Astrocyte of the cerebellum (primary cell): ENCODE measurements around the gene CCDC158.

Experiments
- DNase-seq: peaks from one replicate; pipeline ENCODE4 v3.0.0-alpha.2; 2011; ENCODE audit warnings: low read depth
- H3K4me3 ChIP-seq: 2 replicates; pipeline ENCODE4 v1.5.1; 2011; ENCODE audit warnings: mild to moderate bottlenecking, low read depth, low read length, moderate library complexity
- CTCF ChIP-seq: IDR thresholded peaks from 2 replicates; pipeline ENCODE4 v1.5.1; 2012; ENCODE audit warnings: low read length, low read depth, moderate library complexity, mild to moderate bottlenecking; ENCODE audit errors: missing control alignments
- in situ Hi-C: cut with HindIII; loops from 2 replicates; pipeline ENCODE4 v1.10.0; 2017; ENCODE audit warnings: low sequenced_read_pairs

CCDC158 gene

DNA sequence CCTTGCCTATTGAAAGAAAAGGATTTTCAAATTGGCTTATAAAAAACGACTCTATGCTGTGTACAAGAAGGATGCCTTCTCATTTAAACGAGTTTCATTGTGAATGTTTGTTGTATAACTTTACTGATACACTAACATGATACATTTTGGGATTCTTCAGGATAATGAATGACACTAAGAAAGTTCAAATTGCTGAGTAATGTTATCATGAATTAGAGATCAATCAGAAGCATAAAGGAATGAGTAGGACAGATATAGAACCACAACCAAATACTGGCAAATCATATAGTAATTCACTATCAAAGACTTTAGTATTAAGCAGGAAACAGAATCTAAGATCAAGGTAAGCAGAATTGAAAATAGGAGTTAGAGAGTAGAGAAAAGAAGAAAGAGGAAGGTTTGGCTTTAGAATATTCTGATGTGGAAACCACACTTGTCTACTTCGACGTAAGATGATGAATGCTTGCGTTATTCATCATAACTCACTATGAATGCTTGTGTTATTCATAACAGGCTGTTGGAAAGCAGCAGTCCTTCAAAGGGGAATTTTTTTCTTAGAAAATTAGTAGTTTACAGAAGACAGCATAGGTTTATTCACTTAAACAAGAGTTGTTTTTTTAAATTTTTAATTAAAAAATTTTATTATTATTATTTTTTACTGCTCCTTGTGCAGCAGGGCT lies 13.4 kb downstream of the CCDC158 start:
- in situ Hi-C loops = no loop called here
- TF ChIP-seq CTCF = no peak
- H3K4me3 ChIP-seq = no peak overlapping the region
- no peak for DNase-seq

DNA sequence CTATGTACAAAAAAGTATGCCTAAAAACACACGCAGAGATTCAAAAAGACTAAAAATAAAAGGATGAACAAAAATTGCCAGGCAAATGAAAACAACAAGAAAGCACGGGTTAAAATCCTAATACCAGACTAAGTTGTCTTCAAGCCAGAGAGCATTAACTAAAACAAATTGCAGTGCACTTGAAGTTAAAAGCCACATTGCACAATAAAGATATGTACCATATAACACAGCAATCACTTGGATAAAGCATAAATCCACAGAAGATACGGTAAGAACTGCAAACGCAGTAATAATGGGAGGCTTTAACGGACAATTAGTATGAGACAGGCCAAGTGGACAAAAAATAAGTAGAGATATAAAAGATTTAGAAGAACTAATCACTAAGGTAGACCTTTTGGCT lies 14.9 kb downstream of the CCDC158 start:
- no peak for DNase-seq
- TF ChIP-seq CTCF = no peak
- in situ Hi-C loops = no loop called here
- no peak overlapping the region for H3K4me3 ChIP-seq

- DNase-seq = no peak
- TF ChIP-seq CTCF = no peak
- in situ Hi-C loops = no loop called here
- no peak overlapping the region for H3K4me3 ChIP-seq
Observed at GRCh38 chr4:76401654-76402053, 19.3 kb downstream of the CCDC158 start.

- TF ChIP-seq CTCF = no peak
Observed at GRCh38 chr4:76388160-76388908, 32.6 kb downstream of the CCDC158 start.

DNA sequence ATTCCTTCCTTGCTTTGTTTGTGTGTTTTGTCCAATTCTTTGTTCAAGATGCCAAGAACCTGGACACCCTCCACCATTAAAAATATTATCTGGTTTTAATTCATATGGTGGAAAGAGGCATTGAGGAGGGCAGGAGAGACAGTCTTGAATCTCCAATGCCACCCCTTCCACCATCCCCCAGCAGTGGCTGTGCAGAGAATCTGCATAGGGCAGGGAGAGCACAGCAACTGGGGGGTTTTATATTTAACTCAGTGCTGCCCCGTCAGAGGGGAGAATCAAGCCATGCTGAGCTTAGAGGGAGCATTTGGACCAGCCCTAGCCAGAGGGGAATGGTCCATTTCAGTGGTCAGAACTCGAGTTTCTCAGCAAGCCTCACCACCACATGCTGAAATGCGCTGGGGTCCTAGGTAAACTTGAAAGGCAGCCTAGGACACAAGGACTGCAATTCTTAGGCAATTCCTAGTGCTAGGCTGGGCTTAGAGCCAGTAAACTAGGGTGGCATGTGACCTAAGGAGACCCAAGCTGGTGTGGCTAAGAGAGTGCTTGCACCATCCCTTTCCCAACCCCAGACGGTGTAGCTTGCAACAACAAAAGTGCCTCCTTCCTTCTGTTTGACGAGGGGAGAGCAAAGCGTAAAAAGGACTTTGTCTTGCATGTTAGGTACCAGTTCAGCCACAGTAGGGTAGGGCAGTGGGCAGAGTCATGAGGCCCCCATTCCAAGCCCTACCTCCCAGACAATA lies 34.2 kb downstream of the CCDC158 start:
- DNase-seq = no peak
- in situ Hi-C loops = no loop called here
- TF ChIP-seq CTCF = no peak
- no peak overlapping the region for H3K4me3 ChIP-seq

More at GRCh38 chr4:76388160-76388908, 32.6 kb downstream of the CCDC158 start:
- in situ Hi-C loops = no loop called here
- no peak overlapping the region for H3K4me3 ChIP-seq
- no peak for DNase-seq

- H3K4me3 ChIP-seq = no peak overlapping the region
- TF ChIP-seq CTCF = no peak
- in situ Hi-C loops = no loop called here
- DNase-seq = no peak
Observed at GRCh38 chr4:76385974-76386373, 35.0 kb downstream of the CCDC158 start.
